HL-60 (cell line): ENCODE measurements around the gene SEPTIN5.

Experiments used
- CTCF ChIP-seq: IDR thresholded peaks from one replicate; pipeline ENCODE4 v1.5.1; 2011; ENCODE audit warnings: low read length, control low read depth, inconsistent platforms; ENCODE audit not compliant: insufficient read depth
- POLR2AphosphoS5 ChIP-seq: IDR thresholded peaks from 2 replicates; pipeline ENCODE4 v1.6.1; 2012; ENCODE audit warnings: low read depth
- TF ChIP-seq, protein P1 (sequence below): IDR thresholded peaks from 2 replicates; pipeline ENCODE4 v1.6.1; 2012; ENCODE audit warnings: low read depth; ENCODE audit not compliant: insufficient replicate concordance

DNA sequence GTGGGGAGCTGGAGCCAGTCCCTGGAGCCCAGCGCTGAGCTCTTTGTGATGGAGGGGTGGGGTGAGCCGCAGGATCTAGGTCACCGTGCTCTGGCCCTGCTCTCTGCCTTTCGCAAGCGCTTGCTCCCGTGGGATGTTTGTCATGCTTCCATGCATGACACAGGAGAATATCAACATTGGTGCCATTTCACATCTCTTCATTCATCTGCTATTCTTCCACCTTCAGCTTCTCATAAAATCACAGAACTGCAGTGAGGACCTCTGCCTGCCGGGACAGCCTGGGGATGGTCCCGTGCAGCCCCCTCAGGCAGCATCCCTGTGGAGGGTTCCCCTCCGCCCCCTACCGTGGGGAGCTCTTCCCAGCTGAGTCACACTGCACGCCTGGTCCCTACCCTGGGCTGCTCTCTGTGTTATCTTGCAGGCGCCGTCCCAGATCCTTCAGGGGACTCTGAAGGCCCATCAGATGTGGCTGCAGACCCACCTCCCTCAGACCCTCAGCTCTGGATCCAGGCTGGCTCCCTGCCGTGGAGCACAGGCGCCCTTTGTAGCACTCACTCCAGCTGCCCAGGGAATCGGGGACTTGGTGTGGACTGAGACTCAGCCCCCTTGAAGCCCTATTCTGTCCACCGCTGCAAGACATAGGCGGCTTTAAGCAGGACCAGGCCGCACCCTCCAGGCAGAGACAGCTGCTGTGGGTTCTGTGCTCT lies 5.1 kb upstream of the SEPTIN5 start:
- TF ChIP-seq CTCF (no peak), POLR2AphosphoS5 (no peak)
- TF ChIP-seq, protein P1, sequence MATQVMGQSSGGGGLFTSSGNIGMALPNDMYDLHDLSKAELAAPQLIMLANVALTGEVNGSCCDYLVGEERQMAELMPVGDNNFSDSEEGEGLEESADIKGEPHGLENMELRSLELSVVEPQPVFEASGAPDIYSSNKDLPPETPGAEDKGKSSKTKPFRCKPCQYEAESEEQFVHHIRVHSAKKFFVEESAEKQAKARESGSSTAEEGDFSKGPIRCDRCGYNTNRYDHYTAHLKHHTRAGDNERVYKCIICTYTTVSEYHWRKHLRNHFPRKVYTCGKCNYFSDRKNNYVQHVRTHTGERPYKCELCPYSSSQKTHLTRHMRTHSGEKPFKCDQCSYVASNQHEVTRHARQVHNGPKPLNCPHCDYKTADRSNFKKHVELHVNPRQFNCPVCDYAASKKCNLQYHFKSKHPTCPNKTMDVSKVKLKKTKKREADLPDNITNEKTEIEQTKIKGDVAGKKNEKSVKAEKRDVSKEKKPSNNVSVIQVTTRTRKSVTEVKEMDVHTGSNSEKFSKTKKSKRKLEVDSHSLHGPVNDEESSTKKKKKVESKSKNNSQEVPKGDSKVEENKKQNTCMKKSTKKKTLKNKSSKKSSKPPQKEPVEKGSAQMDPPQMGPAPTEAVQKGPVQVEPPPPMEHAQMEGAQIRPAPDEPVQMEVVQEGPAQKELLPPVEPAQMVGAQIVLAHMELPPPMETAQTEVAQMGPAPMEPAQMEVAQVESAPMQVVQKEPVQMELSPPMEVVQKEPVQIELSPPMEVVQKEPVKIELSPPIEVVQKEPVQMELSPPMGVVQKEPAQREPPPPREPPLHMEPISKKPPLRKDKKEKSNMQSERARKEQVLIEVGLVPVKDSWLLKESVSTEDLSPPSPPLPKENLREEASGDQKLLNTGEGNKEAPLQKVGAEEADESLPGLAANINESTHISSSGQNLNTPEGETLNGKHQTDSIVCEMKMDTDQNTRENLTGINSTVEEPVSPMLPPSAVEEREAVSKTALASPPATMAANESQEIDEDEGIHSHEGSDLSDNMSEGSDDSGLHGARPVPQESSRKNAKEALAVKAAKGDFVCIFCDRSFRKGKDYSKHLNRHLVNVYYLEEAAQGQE: no peak
